Glutamatergic neuron (in vitro differentiated cells): ENCODE results near the gene CPEB4. TPM values are rescaled to one million over a fixed set of nuclear protein-coding genes. Genes with fewer than 3 reads are reported as not detected.

Experiments used
- DNase-seq: peaks from one replicate; pipeline ENCODE4 v3.0.0; 2022
- H3K27ac Mint-ChIP-seq: one replicate; pipeline ENCODE4 v1.8.0; 2020; ENCODE audit warnings: mild to moderate bottlenecking, mixed read lengths, inconsistent platforms; ENCODE audit not compliant: unreplicated experiment
- H3K27me3 Mint-ChIP-seq: one replicate; pipeline ENCODE4 v1.8.0; 2020; ENCODE audit warnings: mild to moderate bottlenecking, moderate library complexity, mixed read lengths, inconsistent platforms; ENCODE audit not compliant: unreplicated experiment
- H3K36me3 Mint-ChIP-seq: one replicate; pipeline ENCODE4 v1.8.0; 2020; ENCODE audit warnings: mild to moderate bottlenecking, mixed read lengths, inconsistent platforms; ENCODE audit not compliant: unreplicated experiment
- H3K4me1 Mint-ChIP-seq: one replicate; pipeline ENCODE4 v1.8.0; 2020; ENCODE audit warnings: mild to moderate bottlenecking, low read depth, mixed read lengths, inconsistent platforms; ENCODE audit not compliant: unreplicated experiment
- H3K4me3 Mint-ChIP-seq: one replicate; pipeline ENCODE4 v1.8.0; 2020; ENCODE audit warnings: mild to moderate bottlenecking, mixed read lengths, inconsistent platforms; ENCODE audit not compliant: unreplicated experiment
- H3K9me3 Mint-ChIP-seq: one replicate; pipeline ENCODE4 v1.8.0; 2020; ENCODE audit warnings: mild to moderate bottlenecking, moderate library complexity, mixed read lengths, inconsistent platforms; ENCODE audit not compliant: unreplicated experiment
- CTCF ChIP-seq: fragments of 200-600 bp; sonication (generic); IDR thresholded peaks from one replicate; pipeline ENCODE4 v1.5.0; 2021; ENCODE audit not compliant: partially characterized antibody, unreplicated experiment
- total RNA-seq: library from RNA; stranded (reverse); fragmentation: NEBNext Ultra II Directional; extraction: Animal tissue kit (Norgen Biotek cat#: 25700); gene quantifications from one replicate; pipeline ENCODE4 v1.2.1, GENCODE V29; 2021; ENCODE audit not compliant: unreplicated experiment

The CPEB4 gene
- total RNA-seq, 1 donor from 2014 or later = 104 TPM

- Mint-ChIP-seq H3K27me3 (peaks cover 2% of the 10 kb centered on the region), H3K4me1 (peaks cover 16% of the 10 kb centered on the region), H3K36me3 (no peaks in the 10 kb centered on the region), H3K4me3 (no peak overlapping the region), H3K27ac (no peak overlapping the region), H3K9me3 (peaks cover 2% of the 10 kb centered on the region)
- no peak for TF ChIP-seq CTCF
- no peak for DNase-seq
Observed at GRCh38 chr5:173896631-173897030, 8.5 kb downstream of the CPEB4 start.

- peaks cover 13% of the 10 kb centered on the region for H3K4me1 Mint-ChIP-seq
- H3K4me3 Mint-ChIP-seq = no peak overlapping the region
- no peak for DNase-seq
- TF ChIP-seq CTCF = no peak
- H3K27me3 Mint-ChIP-seq = no peaks in the 10 kb centered on the region
- no peaks in the 10 kb centered on the region for H3K36me3 Mint-ChIP-seq
- H3K9me3 Mint-ChIP-seq = no peaks in the 10 kb centered on the region
- no peak overlapping the region for H3K27ac Mint-ChIP-seq
Observed at GRCh38 chr5:173901705-173902104, 13.6 kb downstream of the CPEB4 start.

GRCh38 chr5:173902334-173902733 lies 14.2 kb downstream of the CPEB4 start:
- Mint-ChIP-seq H3K9me3 (no peaks in the 10 kb centered on the region), H3K27me3 (no peaks in the 10 kb centered on the region), H3K36me3 (no peaks in the 10 kb centered on the region), H3K4me3 (no peak overlapping the region), H3K4me1 (peaks cover 13% of the 10 kb centered on the region), H3K27ac (no peak overlapping the region)
- TF ChIP-seq CTCF = no peak
- no peak for DNase-seq

- Mint-ChIP-seq H3K9me3 (no peaks in the 10 kb centered on the region), H3K27ac (no peak overlapping the region), H3K4me1 (peaks cover 16% of the 10 kb centered on the region), H3K27me3 (no peaks in the 10 kb centered on the region), H3K36me3 (no peaks in the 10 kb centered on the region), H3K4me3 (no peak overlapping the region)
- DNase-seq = no peak
- no peak for TF ChIP-seq CTCF
Observed at GRCh38 chr5:173902743-173903142, 14.6 kb downstream of the CPEB4 start.

GRCh38 chr5:173903396-173904140 lies 15.4 kb downstream of the CPEB4 start:
- no peaks in the 10 kb centered on the region for H3K9me3 Mint-ChIP-seq
- no peak for DNase-seq
- peaks cover 24% of the 10 kb centered on the region for H3K4me1 Mint-ChIP-seq
- no peaks in the 10 kb centered on the region for H3K27me3 Mint-ChIP-seq
- no peak for TF ChIP-seq CTCF
- no peaks in the 10 kb centered on the region for H3K36me3 Mint-ChIP-seq
- no peak overlapping the region for H3K27ac Mint-ChIP-seq
- H3K4me3 Mint-ChIP-seq = no peak overlapping the region
